Measurements from ENCODE around the gene PTGFRN.
"Not testable (repeated sequence)": the region's sequence is repeated elsewhere in the genome, so short reads cannot be mapped to it uniquely, and the experiment has no call there.

Gene PTGFRN

DNA sequence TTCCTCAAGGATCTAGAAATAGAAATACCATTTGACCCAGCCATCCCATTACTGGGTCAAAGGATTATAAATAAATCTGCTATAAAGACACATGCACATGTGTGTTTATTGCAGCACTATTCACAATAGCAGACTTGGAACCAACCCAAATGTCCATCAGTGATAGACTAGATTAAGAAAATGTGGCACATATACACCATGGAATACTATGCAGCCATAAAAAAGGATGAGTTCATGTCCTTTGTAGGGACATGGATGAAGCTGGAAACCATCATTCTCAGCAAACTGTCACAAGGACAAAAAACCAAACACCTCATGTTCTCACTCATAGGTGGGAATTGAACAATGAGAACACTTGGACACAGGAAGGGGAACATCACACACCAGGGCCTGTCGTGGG is 70.6 kb downstream of the PTGFRN start:
- DNase-seq = not testable (repeated sequence)

DNA sequence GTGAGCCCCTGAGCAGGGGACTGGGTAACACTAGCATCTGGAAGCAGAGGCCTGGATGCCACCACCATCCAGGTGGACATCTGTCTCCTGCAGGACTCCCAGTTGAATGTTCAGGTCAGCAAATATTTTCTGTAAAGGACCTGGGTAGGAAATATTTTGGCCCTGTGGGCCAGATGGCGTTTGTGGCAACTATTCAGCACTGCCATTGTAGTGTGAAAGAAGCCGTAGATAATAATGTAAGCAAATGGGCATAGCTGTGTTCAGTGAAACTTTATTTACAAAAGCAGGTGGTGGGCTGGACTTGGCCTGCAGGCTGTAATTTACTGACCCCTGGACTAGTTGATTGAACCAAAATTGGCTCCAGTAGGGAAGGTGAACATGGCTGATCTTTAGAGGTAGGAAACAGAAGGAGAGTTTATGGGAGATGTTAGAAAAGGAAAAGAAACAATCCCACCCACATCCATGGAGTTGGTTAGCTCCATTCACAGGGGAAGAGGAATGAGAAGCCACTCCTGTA is 71.9 kb downstream of the PTGFRN start:
- DNase-seq = no peak

DNA sequence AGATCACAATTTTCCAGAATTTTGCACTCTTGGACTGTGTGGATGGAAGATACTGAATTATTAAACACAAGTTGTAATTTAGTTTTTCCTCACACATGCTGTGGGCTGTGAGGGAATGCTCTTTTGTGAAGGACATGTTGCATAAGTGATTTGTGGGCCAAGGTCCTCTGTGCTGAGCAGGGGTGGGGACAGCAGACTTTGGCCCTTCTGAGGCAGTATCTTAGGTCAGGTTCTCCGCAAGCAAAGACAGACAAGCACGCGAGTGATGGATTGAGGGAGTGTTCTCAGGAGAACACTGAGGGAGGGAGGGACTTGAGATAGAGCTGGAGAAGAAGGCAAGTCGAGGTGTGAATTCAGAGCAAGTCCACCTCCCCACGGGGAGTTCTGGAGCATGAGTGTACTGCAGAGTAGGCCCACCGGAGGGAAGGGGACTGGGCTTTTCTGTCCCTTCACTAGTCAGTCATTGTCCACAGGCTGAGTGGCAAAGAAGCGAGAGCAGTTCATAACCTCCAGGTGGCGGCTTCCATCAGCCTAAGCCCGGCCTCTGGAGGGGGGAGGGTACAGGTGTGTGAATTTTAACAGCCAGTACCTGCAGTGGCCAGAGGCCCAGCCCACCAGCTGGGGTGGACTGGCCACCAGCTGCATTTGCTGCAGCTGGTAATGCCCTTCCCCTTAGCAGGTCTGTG is 72.7 kb downstream of the PTGFRN start:
- DNase-seq = no peak

DNA sequence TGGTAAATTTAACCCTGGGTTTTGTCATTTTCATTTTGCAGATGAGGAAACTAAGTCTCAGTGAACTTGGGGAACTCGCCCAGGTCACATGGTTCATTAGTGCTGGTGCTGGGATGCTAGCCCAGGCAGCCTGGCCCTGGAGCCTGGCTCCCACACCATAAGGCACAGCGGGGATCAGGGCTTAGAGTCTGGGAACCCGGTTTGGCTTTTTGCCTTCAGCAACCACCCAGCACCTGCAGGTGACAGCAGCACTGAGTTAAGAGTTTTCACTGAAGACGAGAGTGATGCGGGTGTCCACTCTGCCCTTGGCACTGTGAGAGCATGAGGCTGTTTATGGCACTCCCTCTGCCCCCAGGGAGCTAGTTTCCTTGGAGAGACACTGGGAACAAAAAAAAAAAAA is 73.4 kb downstream of the PTGFRN start:
- no peak for DNase-seq

DNA sequence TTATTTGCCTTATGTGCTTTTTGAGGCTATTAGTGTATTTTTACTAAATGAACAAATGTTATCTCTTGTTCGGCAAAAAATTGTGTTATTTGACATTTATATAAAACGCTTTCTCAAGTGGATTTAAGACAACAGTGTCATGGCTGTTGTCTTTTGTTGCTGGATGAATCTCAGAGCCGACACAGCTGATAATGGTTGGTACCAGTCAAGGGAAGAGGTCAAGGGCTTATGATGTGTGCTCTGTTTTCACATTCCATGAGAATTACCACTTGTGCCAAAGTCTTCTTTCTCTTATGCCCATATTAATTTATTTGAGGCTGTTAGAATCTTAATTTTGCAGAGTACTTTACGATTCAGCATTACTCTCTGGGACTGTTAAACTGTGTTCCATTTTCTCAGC is 74.0 kb downstream of the PTGFRN start:
- DNase-seq = no peak

GRCh38 chr1:116984406-116985160 is 74.9 kb downstream of the PTGFRN start:
- no peak for DNase-seq

DNA sequence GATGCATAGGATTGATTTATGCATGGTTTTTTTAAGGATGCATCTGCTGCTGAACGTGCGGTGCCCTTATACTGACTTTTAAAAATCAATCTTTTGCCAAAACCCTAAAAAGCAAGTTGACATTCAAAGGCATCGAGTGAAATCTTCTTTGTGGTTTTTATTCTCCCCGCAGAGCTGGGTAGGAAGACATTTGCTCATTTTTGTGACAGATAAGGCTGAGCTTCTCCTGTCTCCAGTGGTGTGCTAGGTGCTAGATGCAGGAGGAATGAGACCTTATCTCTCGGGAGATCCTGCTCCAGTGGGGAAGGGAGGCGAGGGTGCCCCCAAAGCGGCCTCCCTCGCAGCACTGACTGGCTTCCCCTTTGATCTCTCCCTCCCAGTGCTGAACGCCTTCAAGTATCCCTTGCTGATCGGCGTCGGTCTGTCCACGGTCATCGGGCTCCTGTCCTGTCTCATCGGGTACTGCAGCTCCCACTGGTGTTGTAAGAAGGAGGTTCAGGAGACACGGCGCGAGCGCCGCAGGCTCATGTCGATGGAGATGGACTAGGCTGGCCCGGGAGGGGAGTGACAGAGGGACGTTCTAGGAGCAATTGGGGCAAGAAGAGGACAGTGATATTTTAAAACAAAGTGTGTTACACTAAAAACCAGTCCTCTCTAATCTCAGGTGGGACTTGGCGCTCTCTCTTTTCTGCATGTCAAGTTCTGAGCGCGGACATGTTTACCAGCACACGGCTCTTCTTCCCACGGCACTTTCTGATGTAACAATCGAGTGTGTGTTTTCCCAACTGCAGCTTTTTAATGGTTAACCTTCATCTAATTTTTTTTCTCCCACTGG is 76.9 kb downstream of the PTGFRN start:
- DNase-seq = no peak

DNA sequence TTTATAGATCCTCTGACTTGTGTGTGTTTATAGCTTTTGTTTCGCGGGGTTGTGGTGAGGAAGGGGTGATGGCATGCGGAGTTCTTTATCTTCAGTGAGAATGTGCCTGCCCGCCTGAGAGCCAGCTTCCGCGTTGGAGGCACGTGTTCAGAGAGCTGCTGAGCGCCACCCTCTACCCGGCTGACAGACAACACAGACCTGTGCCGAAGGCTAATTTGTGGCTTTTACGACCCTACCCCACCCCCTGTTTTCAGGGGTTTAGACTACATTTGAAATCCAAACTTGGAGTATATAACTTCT is 77.5 kb downstream of the PTGFRN start:
- DNase-seq = no peak

DNA sequence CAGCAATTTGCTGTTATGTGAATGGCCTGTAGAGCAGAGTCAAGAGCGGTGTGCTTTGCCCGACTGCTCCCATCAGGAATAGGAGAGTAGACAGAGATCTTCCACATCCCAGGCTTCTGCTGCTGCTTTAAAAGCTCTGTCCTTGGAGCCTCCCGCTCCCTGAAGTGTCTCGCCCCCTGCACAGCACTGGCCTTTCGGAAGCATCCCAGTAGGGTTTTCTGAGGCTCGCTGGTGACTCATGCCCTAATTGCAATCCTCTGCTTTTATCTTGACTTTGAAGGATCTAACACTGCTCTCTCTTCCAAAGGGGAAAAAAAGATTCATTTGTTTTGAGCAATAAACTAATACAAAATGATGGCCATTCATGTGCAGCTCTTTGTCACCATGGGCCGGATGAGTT is 78.5 kb downstream of the PTGFRN start:
- DNase-seq = no peak

DNA sequence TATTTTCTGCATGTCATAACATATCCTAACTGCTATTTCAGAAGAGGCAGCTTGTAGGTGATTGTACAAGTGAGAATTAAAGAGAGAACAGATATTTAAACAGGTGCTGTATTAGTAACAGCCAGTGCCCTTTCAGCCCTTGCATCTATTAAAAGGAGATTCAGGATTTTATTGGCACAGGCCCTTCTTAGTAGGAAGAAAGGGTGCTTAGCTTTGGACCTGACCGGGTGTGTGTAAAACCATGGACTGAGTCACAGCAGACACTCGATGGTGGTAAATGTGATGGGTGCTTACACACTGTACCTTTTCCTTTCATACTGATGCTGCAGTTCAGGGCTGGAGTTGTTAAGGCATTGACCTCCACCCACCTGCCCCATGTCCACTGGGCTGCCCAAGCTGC is 79.2 kb downstream of the PTGFRN start:
- DNase-seq = no peak

DNA sequence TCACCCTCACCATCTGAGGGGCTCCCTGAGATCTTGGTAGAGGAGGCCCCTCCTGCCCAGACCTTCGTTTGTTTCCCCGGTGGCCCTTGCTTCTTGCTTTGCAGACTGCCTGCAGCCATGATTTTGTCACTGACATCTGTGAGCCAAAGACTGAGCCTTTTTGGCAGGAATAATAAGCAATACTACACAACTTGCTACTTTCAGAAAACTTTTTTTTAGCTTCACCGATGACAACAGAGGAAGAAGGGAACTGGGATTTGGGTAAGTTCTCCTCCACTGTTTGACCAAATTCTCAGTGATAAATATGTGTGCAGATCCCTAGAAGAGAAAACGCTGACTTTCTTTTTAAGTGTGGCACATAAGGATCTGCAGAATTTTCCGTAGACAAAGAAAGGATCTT is 80.1 kb downstream of the PTGFRN start:
- no peak for DNase-seq

DNA sequence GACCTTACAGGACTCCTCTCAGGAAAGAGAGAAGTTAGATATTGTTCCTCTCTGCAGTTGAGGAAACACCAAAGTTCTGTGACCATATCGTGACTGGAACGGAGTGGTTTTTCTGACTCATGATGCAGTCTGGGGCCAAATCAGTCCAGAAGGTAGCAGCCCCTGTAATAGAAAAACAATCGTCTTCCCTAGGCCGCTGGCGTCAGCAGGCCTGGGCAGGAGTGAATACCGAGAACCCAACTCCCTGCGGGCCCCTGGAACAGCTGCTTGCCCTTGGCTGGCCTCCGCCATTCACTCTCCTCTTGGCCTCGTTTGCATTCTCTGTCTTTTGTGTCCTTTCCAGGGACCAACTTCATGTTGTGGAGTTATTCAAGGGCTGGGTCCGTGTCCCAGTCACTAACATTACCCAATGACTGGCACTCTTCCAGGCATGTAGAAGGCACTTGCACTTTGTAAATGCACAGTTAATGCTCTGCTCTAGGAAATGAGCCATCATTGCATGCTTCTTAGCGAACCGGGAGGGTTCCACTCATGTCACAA is 81.0 kb downstream of the PTGFRN start:
- no peak for DNase-seq

DNA sequence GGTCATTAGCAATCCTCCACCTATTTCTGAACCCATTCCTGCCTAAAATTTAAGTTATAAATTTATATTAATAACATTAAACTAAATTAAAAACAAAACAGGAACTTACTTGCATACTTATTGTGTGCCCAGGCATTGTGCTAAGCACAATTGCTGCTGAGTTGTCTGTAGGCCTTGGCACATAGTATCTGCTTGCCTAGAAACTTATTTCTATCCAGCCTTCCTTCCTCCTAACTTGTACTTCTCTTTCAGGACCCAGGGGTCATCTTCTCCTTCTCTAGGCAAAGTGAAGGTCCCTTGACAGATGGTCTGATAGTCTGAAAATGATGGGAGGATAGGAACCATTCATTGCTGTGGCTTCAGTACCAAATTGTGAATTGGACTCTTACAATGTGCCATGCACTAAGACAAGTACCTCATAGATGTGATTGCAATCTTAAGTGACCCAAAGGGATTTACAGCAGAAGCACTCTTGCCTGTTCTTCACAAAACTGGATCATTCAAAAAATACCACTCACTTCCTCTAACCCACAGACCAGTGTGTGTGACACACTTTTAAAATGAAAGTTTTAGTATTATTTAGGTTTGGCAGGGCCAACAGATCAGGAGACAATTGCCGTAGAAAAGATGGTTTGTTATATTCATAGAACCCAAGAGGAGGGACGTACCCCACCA is 81.6 kb downstream of the PTGFRN start:
- no peak for DNase-seq

- no peak for DNase-seq
Observed at GRCh38 chr1:116991918-116992317, 82.2 kb downstream of the PTGFRN start.

DNA sequence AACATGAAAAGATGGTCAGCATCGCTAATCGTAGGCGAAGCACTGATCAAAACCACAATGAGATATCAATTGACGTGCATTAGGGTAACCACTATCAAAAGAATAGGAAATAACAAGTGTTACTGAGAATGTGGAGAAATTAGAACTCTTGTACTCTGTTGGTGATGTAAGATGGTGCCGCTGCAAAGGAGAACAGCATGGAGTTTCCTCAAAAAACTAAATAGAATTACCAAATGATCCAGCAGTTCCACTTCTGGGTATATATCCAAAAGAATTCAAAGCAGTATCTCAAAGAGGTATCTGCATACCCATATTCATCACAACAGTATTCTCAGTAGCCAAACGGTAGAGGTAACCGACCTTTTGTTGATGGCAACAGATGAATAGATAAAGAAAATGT is 83.6 kb downstream of the PTGFRN start:
- DNase-seq = no peak

- DNase-seq = no peak
Observed at GRCh38 chr1:116994411-116994810, 84.7 kb downstream of the PTGFRN start.

DNA sequence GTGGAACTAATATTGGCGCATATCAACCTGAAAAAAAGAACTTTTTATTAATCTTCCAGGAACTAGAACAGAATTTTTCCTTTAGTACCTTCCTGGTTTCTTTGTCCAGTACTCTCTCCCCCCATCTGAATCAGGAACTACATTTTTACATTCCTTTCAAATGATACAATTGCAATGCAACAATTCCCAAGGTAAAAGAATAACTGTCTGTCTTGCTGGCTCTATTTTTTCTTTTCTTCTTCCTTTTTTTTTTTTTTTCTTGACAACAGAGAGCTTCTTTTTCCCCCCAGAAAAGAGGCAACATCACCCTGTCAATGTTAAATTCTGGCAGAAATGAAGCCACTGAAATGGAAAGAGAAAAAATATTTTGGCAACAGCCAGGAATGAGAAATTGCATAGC is 87.3 kb downstream of the PTGFRN start:
- no peak for DNase-seq

DNA sequence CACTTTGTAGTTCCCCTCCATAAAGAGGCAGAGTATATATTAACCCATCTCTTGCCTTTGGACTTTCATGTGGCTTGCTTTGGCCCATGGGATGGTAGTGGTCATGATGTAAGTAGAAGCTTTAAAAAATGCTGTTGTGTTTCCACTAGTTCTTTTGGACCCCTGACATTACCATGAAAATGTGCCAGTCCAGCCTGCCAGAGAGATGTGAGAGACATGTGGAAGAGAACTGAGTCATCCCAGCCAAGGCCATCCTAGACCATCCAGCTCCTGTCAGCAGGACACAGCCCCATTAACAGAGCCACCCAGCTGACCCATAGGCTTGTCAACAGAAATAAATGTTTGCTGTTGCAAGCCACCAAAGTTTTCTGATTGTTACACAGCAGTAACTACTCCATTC is 87.9 kb downstream of the PTGFRN start:
- DNase-seq = no peak

GRCh38 chr1:116999596-116999995 is 89.9 kb downstream of the PTGFRN start:
- DNase-seq = no peak

GRCh38 chr1:117000142-117000541 is 90.4 kb downstream of the PTGFRN start:
- no peak for DNase-seq

DNA sequence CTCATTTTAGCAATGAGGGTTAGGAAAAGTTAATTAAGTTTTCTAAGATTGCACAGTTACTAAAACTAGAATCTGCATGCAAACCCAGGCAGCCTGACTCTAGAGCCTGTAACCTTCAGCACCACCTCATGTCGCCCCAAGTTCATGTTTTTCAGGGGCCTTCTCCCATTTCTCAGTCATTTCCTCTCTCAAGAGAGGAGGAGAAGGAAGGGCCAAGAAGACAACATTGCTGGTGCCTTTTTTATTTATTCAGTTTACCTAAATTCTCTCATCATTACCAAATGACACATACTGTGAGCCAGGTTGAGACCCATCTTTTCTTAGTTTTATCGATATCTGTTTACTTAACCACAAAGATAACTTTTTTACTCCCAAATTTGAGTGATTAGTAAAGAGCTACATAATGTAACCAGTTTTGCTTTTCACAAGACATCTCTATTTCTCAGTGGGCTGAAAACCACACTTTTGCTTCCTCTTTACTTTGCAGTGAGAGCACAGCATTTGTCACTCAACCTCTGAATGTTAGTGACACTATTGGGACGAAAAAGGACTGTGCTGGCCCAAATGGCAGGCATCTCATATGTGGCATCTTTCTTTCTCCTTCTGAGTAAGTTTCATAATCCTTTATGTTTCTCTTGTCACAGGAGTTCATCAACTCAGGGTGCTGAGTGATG is 91.7 kb downstream of the PTGFRN start, which contains the start of gene CD101:
CD101 (plus strand) TSS at position 507 of the 674 bp plus-strand sequence; CDS start at position 565, 58 bp downstream.
- no peak for DNase-seq

DNA sequence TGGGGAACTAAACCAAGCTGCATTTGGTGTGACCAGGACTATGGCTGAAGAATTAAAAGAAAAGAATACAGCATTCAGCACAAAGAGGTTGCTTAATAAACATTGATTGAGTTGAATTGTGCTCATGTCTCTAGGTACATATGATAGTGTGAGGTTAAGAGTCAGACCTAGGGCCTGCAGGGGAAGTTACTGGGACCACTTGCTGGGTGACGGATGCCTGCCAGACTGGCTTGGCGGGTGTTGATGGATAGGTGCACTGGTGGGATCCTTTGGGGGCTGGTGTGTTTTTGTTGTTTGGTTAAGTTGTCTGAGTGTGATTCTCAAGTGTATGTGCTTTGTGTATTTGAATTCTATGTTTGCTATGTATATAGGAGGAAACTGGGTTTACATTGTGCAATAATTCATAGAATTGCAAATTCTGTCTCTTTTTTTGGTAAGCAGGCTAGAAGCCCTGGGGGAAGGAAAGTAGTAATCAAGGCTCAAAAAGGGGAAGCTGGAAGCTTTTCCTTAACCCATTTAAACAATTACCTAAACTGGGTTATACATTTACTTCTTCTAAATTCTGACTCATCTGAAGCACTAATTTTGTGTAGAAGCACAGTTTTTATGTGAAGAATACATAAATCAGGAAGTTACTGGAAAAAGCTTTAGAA is 93.6 kb downstream of the PTGFRN start:
- no peak for DNase-seq

Measured in NCI-H187 (cell line).